GM18868 (cell line): ENCODE data around the gene NCK1.
A peak's percentile ranks its signal among the peaks of the same experiment; 100 is the strongest.
"Not testable (repeated sequence)": the region's sequence is repeated elsewhere in the genome, so short reads cannot be mapped to it uniquely, and the experiment has no call there.

Source experiments
- ATAC-seq: cut with Tn5 transposase; IDR thresholded peaks from one replicate; pipeline ENCODE4 v1.9.1; 2021; ENCODE audit warnings: mild to moderate bottlenecking, moderate library complexity; ENCODE audit not compliant: unreplicated experiment

Gene NCK1

DNA sequence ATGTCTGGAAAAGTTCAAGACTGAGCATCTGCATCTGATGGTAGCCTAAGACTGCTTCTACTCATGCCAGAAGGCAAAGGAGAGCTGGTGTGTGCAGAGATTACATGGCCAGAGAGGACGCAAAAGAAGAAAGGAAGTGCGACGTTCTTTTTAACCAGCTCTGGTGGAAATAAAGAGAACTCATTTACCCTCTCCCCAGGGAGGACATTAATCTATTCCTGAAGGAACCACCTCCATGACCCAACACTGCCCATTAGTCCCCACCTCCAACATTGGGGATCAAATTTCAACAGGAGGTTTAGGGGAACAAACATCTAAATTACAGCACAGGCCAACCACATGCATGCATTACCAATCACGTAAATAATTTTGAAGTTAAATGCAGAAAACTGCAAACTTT is 1.5 kb upstream of the NCK1 start:
- no peak for ATAC-seq

DNA sequence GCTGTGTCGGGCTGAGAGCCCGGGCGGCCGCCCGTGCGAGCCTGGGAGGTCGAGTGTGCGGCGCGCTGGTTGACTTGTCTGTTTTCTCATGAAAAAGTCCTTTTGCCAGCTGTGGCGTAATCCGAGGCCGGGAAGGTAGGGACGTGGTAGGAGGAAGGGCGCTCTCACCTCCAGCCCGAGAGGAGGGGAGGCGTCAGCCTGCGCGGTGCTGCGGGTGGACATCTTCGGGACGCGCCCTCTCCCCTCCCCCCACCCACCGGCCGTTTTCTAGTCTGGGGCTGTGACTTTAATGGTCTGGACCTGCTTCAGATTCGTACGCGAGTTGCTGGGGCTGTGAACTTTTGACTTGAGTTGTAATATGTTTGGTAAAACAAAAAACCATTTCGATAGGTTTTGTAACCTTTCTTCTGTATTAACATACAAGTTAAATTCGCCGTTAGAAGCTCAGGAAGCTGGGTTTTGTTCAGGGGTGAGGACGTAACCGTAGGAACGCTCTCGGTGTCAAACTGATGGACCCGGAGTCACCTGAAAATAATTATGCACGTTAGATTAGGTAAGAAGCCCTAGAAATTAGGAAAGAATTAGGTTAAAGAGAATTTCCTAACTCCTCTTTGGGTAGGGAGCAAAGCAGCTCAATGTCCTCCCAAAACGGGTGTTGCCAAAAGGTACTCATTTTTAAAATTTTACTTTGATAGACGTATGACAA is 762 bp downstream of the NCK1 start:
- peak; percentile 14 for ATAC-seq

DNA sequence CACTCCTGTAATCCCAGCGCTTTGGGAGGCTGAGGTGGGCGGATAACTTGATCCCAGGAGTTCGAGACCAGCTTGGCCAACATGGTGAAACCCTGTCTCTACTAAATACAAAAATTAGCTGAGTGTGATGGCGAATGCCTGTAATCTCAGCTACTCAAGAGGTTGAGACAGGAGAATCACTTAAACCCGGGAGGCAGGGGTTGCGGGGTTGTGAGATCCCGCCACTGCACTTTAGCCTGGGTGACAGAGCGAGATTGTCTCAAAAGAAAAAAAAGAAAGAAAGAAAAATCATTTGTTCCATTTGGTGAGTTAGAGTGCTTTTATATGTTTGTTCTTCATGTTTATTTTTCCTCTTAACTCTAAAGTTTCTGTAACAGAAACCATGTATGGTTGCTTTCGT is 7.3 kb downstream of the NCK1 start:
- no peak for ATAC-seq

DNA sequence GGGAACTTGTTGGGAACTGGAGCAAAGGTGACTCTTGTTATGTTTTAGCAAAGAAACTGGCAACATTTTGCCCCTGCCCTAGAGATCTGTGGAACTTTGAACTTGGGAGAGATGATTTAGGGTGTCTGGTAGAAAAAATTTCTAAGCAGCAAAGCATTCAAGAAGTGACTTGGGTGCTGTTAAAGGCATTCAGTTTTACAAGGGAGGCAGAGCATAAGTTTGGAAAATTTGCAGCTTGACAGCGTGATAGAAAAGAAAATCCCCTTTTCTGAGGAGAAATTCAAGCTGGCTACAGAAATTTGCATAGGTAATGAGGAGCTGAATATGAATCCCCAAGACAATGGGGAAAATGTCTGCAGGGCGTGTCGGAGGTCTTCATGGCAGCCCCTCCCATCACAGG is 10.2 kb downstream of the NCK1 start:
- not testable (repeated sequence) for ATAC-seq

DNA sequence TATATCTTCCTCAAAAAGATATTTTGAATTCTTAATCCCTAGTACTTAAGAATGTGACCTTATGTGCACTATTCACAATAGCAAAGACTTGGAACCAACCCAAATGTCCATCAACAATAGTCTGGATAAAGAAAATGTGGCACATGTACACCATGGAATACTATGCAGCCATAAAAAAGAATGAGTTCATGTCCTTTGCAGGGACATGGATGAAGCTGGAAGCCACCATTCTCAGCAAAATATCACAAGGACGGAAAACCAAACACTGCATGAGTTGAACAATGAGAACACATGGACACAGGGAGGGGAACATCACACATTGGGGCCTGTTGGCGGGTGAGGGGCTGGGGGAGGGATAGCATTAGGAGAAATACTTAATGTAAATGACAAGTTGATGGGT is 17.5 kb downstream of the NCK1 start:
- ATAC-seq = not testable (repeated sequence)

DNA sequence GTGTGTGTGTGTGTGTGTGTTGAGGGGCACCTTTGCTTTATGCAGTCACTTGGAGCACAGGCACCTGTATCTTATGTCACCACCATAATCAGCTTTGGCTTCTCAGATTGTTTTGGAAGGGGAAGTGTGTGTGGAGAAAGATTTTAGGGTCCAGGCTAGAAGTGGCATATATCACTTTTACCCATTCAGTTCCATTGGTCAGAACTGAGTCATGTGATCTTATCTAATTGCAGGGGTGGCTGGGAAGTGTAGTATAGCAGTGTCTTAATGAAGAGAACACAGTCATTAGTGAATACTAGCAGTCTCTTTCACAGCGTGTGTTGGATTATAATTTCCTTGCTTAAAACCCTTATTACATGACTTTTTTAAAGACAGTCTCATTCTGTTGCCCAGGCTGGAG is 20.6 kb downstream of the NCK1 start:
- no peak for ATAC-seq

DNA sequence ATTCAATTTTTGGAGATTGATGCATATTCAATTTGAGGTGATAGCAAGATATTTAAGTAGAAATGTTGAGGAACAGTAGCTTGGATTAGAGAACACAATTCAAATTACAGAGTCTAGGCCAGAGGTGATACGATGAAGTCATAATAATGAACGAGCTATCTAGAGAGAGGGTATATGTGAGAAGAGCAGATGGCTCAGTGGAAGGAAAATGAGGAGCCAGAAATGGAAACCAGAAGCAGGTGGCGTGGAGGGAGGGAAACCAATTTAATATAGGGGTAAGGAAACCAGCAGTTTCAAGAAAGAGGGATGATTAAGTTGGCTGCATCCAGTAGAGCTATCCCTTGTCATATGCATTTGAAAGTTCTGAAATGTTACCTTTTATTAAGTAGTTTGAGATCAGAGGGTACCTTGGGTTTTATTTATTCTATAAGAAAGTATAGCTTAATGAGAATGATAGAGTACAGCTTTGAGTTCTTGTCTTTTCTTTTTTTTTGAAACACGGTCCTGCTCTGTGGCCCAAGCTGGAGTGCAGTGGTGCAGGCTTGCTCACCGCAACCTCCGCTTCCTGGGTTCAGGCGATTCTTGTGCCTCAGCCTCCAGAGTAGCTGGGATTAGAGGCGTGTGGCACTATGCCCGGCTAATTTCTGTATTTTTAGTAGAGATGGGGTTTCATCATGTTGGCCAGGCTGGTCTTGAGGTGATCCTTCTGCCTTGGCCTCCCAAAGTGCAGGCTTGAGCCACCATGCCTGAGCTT is 22.1 kb downstream of the NCK1 start:
- ATAC-seq = no peak

DNA sequence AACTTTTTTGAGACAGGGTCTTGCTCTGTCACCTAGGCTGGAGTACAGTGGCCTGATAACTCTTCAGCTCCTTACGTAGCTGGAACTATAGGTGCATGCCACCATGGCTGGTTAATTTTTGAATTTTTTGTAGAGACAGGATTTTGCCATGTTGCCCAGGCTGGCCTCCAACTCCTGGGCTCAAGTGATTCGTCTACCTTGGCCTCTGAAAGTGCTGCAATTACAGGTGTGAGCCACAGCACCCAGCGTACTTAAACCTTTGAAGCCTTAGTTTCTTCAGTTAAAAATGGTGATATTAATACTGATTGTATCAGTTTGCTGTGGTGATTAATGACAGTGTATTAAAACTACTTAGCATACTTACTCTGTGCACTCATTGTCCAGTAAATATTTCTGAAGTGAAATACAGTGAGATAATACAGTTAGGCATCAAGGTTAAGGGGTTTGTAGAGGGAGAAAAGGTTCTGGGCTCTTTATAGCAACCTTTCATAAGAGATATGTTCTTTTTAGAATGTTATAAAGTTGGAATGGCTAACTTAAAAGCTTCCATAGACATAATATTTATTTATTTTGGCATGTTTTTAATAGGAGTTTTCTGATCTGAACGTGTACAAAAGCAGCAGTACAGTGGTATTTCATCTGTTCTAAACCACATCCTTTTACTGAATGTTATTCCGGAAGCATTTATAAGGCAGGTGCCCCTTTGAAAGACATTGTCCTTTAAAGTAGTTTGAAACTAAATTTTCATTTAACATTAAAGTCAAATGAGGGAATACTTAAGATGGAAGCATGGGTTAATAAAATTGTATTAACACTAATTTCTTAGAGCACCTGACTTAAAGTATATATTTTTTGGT is 23.6 kb downstream of the NCK1 start:
- peak; percentile 51 for ATAC-seq

DNA sequence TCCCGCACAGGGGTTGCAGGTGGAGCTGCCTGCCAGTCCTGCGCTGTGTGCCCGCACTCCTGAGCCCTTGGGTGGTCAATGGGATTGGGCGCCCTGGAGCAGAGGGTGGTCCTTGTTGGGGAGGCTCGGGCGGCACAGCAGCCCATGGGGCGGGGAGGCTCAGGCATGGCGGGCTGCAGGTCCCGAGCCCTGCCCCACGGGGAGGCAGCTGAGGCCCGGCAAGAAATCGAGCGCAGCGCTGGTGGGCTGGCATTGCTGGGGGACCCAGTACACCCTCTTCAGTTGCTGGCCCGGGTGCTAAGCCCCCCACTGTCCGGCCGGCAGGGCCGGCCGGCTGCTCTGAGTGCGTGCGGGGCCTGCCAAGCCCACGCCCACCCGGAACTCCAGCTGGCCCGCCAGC is 27.9 kb downstream of the NCK1 start:
- no peak for ATAC-seq

DNA sequence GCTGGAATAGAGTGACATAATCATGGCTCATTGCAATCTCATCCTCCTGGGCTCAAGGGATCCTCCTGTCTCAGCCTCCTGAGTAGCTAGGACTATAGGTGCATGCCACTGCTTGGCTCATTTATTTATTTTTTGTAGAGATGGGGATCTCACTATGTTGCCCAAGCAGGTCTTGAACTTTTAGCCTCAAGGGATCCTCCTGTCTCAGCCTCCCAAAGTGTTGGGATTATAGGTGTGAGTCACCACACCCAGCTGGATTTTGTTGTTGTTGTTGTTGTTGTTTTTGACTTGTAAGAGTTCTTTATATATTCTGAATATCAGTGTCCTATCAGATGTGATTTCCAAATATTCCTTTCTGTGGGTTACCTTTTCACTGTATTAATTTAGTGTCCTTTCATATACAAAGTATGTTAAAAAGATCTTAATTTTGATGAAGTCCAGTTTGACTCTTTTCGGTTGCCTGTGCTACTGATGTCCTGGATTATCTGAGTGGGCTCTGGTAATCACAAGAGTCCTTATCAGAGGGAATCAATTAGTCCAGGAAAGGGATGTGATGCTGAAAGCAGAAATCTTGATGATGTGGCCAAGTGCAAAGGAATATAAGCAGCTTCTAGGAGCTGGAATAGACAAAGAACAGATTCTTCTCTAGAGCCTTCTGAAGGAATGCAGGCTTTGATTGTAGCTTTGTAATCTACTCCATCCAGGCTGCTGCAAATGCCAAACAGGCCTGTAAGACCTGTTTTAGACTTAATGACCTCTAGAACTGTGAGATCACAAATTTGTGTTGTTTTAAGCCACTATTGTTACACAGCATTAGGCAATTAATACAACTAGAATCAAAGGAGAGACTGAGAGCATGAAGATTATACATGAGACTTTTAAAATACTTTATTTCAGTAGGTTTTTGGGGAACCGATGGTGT is 30.2 kb downstream of the NCK1 start:
- no peak for ATAC-seq

DNA sequence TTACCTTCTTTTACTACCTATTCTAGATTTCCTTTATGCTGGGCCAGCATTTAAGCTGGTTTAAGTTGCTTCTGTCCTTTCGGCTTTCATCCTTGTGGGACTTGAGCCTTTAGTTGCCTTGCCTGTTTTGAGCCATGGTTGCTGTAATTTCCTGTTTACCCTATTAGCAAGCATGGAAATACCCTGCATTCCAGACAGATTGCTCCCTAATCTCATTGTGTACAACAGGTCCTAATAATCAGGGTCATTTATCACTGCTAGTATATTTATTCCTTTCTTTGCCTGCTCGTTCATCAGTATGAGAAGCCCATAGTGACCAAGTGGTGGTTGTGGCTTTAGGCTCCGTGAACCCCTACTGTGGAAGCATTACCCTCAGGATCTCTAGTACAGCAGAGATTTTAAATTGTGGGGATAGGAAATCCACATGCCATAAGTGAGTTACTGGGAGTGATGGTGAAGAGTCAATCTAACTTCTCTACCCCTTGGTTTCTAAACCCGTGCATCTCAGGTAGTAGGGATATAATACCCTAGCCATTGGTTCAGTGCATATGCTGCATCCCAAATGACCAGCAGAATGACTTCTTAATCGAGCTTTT is 31.9 kb downstream of the NCK1 start:
- ATAC-seq = no peak

DNA sequence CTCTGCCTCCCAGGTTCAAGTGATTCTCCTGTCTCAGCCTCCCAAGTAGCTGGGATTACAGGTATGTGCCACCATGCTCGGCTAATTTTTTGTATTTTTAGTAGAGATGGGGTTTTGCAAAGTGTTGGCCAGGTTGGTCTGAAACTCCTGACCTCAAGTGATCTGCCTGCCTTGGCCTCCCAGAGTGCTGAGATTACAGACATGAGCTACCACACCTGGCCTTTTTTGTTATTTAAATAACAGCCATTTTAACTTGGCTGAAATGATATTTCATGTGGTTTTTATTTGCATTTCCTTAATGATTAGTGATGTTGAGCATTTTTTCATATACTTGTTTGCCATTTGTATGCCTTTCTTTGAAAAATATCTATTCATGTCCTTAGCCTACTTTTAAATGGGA is 35.2 kb downstream of the NCK1 start:
- not testable (repeated sequence) for ATAC-seq

DNA sequence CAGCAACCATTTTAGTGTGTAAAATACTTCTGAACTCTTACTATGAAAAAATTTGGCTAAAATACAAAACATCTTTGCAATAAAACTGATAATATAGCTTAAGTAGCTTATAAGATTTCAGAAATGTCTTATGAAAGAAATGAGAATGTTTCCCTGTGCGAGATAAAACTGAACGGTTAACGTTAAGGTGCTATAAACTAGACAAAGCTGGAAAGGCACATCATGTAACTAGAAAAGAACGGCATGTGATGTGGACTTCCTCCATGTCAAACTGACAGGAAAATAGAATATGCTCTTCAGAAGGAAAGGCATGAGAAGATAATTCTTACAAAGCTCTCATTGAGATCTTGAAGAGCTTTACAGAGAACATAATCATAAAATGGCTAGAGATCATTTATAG is 36.5 kb downstream of the NCK1 start:
- no peak for ATAC-seq

DNA sequence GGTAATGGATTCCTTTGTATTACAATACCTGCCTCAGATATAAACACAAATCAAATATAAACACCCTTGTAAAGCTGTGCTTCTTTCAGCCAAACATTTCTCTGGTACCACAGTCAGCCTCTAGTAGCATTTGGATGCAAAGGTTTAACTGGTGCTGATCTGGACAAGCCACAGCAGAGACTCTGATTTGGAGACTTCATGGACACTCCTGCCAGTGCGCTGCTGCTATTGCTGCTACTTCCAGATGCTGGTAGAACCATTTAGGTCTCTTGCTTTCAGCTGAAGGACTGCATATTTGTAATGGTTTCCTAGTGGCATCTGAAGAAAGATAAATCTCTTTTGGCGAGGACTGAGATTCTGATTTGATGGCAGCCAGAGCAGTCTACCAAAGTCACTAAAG is 36.9 kb downstream of the NCK1 start:
- ATAC-seq = no peak

DNA sequence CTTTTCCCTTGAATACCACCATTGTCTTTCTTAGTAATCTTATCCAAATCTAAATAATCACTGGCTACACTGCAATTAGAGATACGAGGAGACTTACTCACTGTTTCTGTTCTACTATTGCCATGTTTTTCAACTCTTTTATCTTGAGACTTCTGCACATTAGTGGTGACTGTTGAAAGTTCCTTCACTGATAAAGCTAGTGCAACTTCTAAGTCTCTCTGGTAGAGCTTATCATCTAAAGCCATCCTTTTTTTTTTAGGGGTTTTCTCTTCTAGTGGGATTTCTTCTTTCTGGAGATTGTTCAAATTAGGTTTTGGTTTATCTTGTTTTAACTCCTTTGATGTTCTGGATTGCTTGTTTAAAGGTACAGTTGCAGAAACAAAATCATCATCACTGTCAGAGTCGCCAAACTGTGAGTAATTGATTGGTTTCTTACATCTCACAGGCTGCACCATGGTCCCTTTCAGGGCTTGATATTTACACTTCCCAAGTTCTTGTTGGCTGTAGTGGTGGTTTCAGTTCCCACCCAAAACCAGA is 37.7 kb downstream of the NCK1 start:
- ATAC-seq = no peak

DNA sequence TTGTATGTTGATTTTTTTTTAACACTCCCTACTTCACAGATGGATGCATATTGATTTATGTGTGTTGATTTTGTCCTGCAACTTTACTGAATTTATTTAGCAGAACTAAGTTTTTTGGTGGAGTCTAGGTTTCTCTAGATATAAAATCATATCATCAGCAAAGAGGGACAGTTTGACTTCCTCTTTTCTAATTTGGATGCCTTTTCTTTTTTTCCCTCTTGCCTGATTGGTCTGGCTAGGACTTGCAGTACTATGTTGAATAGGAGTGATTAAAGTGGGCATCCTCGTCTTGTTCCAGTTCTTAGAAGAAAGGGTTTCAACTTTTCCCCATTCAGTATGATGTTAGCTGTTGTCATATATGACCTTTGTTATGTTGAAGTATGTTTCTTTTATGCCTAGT is 38.7 kb downstream of the NCK1 start:
- not testable (repeated sequence) for ATAC-seq

DNA sequence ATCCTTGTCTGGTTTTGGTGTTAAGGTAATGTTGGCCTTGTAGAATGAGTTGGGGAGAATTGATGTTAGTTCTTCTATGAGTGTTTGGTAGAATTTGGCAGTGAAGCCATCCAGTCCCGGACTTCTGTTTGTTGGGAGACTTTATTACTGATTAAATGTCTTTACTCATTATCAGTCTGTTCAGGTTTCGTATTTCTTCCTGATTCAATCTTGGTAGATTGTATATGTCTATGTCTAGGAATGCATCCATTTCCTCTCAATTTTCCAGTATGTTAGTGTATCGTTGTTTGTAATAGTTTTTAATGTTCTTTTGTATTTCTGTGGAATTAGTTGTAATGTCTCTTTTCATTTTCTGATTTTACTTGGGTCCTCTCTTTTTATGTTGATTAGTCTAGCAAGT is 39.4 kb downstream of the NCK1 start:
- no peak for ATAC-seq

DNA sequence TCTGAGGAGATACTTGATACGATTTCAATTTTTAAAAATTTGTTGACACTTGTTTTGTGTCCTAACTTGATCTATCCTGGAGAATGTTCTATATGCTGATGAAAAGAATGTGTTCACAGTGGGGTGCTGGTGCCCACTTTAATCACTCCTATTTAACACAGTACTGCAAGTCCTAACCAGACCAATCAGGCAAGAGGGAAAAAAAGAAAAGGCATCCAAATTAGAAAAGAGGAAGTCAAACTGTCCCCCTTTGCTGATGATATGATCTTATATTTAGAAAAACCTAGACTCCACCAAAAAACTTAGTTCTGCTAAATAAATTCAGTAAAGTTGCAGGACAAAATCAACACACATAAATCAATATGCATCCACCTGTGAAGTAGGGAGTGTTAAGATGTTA is 40.5 kb downstream of the NCK1 start:
- ATAC-seq = not testable (repeated sequence)

DNA sequence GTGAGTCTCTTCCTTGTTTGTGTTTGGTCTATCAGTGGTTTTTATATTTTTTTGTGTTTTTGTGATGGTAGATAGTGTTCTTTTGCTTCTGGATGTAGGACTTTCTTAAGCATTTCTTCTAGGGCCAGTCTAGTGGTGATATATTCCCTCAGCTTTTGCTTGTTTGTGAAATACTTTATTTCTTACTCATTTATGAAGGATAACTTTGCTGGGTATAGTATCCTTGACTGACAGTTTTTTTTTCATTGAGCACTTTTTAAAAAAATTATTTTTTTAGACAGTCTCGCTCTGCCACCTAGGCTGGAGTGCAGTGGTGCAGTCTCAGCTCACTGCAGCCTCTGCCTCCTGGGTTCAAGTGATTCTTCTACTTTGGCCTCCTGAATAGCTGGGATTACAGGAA is 41.9 kb downstream of the NCK1 start:
- no peak for ATAC-seq

DNA sequence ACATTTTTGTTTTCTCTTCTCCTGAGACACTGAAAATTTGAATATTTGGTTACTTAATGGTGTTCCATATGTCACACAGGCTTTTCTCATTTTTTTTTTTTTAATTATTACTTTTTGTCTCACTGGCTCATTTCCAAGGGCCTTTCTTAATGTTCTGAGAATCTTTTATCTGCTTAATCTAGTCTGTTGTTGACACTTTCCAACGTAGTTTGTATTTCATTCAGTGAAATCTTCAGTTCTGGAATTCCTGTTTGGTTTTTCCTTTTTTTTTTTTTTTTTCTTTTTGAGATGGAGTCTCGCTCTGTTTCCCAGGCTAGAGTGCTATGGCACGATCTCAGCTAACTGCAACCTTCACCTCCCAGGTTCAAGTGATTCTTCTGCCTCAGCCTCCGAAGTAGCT is 42.7 kb downstream of the NCK1 start:
- ATAC-seq = no peak
